Chondrocyte (in vitro differentiated cells): Measurements from ENCODE around the gene ZNF280A. TPM values are rescaled to one million over a fixed set of nuclear protein-coding genes. Genes with fewer than 3 reads are reported as not detected.

ENCODE experiments used
- DNase-seq: peaks from one replicate; pipeline ENCODE4 v3.0.0; 2021; ENCODE audit warnings: mixed read lengths, low spot score
- H3K27ac Mint-ChIP-seq: one replicate; pipeline ENCODE4 v1.8.0; 2021; ENCODE audit warnings: mild to moderate bottlenecking, moderate library complexity, mixed read lengths; ENCODE audit not compliant: unreplicated experiment
- H3K27me3 Mint-ChIP-seq: 2 replicates; pipeline ENCODE4 v1.8.0; 2021; ENCODE audit warnings: low read depth, mixed read lengths
- H3K36me3 Mint-ChIP-seq: 2 replicates; pipeline ENCODE4 v1.8.0; 2021; ENCODE audit warnings: low read depth, mixed read lengths
- H3K4me1 Mint-ChIP-seq: 2 replicates; pipeline ENCODE4 v1.8.0; 2021; ENCODE audit warnings: low read depth, mild to moderate bottlenecking, mixed read lengths
- H3K4me3 Mint-ChIP-seq: one replicate; pipeline ENCODE4 v1.8.0; 2021; ENCODE audit warnings: mild to moderate bottlenecking, moderate library complexity, mixed read lengths; ENCODE audit not compliant: unreplicated experiment
- H3K9me3 Mint-ChIP-seq: 2 replicates; pipeline ENCODE4 v1.8.0; 2021; ENCODE audit warnings: low read depth, mixed read lengths
- total RNA-seq: library from RNA; stranded (reverse); gene quantifications from 3 replicates; pipeline ENCODE4 v1.2.1, GENCODE V29; 2021
- TF ChIP-seq, protein P1 (sequence below): fragments of 200-600 bp; sonication (generic); IDR thresholded peaks from 2 replicates; pipeline ENCODE4 v1.5.0; 2021; ENCODE audit warnings: antibody characterized with exemption, mild to moderate bottlenecking, moderate library complexity

ZNF280A gene
- total RNA-seq, 1 donor from 2014 or later, result not detected

DNA sequence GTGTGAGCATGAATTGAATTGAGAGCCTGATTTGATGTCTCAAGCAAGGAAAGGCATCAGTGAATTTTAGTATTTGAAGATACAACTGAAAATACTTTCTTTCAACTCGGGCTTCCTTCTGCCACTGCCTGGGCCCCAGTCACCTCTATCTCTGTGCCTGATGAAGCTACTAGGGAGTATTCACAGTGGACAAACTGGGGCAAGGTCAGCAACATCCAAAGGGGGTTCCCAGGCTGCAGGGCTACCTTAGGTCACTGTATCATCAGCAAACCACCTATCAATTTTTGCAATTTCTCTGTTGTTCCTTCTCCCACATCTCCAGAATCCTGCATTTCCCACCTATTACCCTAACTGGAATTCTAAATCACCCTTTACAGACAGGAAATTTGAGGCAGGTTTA lies 28.8 kb upstream of the ZNF280A start:
- Mint-ChIP-seq H3K9me3 (no peaks in the 10 kb centered on the region), H3K4me3 (no peak overlapping the region), H3K36me3 (no peaks in the 10 kb centered on the region), H3K27ac (no peak overlapping the region), H3K4me1 (no peaks in the 10 kb centered on the region), H3K27me3 (peaks cover 28% of the 10 kb centered on the region)
- TF ChIP-seq, protein P1, sequence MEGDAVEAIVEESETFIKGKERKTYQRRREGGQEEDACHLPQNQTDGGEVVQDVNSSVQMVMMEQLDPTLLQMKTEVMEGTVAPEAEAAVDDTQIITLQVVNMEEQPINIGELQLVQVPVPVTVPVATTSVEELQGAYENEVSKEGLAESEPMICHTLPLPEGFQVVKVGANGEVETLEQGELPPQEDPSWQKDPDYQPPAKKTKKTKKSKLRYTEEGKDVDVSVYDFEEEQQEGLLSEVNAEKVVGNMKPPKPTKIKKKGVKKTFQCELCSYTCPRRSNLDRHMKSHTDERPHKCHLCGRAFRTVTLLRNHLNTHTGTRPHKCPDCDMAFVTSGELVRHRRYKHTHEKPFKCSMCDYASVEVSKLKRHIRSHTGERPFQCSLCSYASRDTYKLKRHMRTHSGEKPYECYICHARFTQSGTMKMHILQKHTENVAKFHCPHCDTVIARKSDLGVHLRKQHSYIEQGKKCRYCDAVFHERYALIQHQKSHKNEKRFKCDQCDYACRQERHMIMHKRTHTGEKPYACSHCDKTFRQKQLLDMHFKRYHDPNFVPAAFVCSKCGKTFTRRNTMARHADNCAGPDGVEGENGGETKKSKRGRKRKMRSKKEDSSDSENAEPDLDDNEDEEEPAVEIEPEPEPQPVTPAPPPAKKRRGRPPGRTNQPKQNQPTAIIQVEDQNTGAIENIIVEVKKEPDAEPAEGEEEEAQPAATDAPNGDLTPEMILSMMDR, result no peak
- DNase-seq, result no peak

DNA sequence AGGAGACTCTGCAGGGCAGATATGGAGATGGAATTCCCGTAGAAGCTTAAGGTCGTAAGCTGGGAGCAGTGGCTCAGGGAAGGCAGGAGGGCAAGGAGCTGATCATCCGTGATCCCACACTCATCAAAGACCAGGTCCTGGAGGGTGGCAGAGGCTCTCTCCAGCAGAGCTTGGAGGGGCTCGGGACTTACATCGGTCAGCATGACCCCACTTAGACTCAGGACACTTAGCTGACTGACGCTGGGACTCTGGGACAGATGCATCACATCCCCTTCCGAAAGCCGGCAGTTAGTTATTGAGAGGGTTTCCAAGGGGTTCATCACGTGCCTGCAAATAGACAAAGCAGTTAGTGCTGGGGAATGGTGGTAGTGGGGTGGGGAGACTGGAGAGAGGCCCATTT lies 28.2 kb upstream of the ZNF280A start:
- H3K4me1 Mint-ChIP-seq, result no peaks in the 10 kb centered on the region
- no peak overlapping the region for H3K4me3 Mint-ChIP-seq
- H3K27ac Mint-ChIP-seq, result no peak overlapping the region
- no peak for DNase-seq
- H3K36me3 Mint-ChIP-seq, result no peaks in the 10 kb centered on the region
- H3K27me3 Mint-ChIP-seq, result peaks cover 28% of the 10 kb centered on the region
- no peaks in the 10 kb centered on the region for H3K9me3 Mint-ChIP-seq
- TF ChIP-seq, protein P1, result no peak

DNA sequence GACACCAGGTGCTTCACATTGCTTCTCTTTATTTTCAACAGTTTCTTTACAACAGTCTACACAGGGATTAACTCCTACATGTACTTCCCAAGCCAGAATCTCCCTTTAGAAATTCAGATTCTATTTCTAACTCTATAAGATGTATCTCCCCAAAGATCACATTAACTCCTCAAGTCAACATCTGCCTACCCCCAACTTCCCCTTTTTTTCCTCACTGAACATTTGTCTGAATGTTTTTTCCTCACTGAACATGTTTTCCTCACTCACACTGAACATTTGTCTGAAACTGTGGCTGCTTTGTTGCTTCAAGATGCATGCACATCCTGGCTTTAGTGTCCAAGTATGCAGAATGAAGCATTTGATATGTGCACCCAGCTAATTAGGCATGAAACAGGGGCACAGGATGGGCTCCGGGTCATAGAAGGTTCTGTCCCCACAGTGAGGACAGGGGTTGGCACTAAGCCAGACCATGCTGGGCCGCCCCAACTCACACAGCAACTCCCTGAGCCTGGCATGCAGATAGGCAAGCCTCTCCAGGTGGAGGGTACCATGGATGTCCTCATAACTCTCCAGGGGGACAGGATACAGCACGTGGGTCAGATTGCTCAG lies 27.7 kb upstream of the ZNF280A start:
- Mint-ChIP-seq H3K4me1 (no peaks in the 10 kb centered on the region), H3K4me3 (no peak overlapping the region), H3K27me3 (peaks cover 24% of the 10 kb centered on the region), H3K9me3 (no peaks in the 10 kb centered on the region), H3K27ac (no peak overlapping the region), H3K36me3 (no peaks in the 10 kb centered on the region)
- no peak for DNase-seq
- TF ChIP-seq, protein P1, result no peak

DNA sequence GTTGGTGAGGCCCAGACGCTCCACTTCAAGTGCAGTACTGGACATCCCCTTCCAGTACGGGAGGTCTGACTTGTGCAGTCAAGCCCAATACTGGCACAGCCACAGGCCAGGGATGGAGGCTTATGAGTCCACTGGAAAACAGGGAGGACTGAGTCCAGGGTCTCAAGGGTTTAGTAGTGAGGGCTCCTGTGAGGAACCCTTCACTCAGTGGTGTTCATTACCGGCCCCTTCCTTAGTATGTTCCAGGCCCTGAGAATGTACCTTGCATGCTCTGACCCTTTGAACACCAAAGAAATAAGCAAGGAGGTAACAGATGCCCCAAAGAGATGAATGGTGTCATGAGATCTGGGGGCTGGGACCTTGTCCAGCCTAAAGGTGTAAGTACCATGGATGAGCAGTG lies 27.2 kb upstream of the ZNF280A start:
- H3K27ac Mint-ChIP-seq, result no peak overlapping the region
- no peaks in the 10 kb centered on the region for H3K36me3 Mint-ChIP-seq
- no peak for DNase-seq
- H3K4me3 Mint-ChIP-seq, result no peak overlapping the region
- TF ChIP-seq, protein P1, result no peak
- peaks cover 21% of the 10 kb centered on the region for H3K27me3 Mint-ChIP-seq
- no peaks in the 10 kb centered on the region for H3K4me1 Mint-ChIP-seq
- no peaks in the 10 kb centered on the region for H3K9me3 Mint-ChIP-seq

DNA sequence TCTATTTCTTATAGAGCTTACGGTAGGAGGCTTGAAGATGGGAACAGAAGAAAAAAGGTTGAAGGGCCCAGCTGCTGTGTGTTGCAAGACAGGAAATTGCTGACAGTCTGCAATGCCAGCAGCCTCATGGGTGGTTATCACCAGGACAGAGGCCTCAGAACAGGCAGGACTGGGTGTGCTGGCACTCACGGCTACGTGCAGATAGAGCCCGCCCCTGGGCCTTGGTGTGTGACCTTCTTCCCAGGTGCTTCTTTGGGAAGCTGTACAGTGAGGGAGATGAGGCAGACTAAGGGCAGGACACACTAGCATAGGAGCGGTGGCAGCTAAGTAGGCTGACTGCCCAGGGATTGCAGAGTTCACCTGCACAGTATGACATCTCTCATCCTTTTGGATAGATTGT lies 26.4 kb upstream of the ZNF280A start:
- Mint-ChIP-seq H3K9me3 (no peaks in the 10 kb centered on the region), H3K27me3 (peaks cover 21% of the 10 kb centered on the region), H3K36me3 (no peaks in the 10 kb centered on the region), H3K4me3 (no peak overlapping the region), H3K4me1 (no peaks in the 10 kb centered on the region), H3K27ac (no peak overlapping the region)
- DNase-seq, result no peak
- TF ChIP-seq, protein P1, result no peak
